HG03432 (cell line): Measurements from ENCODE around the gene TMEM42.

Experiments used
- ATAC-seq: cut with Tn5 transposase; IDR thresholded peaks from one replicate; pipeline ENCODE4 v1.9.1; 2021; ENCODE audit warnings: mild to moderate bottlenecking, moderate library complexity; ENCODE audit not compliant: unreplicated experiment

TMEM42 gene

DNA sequence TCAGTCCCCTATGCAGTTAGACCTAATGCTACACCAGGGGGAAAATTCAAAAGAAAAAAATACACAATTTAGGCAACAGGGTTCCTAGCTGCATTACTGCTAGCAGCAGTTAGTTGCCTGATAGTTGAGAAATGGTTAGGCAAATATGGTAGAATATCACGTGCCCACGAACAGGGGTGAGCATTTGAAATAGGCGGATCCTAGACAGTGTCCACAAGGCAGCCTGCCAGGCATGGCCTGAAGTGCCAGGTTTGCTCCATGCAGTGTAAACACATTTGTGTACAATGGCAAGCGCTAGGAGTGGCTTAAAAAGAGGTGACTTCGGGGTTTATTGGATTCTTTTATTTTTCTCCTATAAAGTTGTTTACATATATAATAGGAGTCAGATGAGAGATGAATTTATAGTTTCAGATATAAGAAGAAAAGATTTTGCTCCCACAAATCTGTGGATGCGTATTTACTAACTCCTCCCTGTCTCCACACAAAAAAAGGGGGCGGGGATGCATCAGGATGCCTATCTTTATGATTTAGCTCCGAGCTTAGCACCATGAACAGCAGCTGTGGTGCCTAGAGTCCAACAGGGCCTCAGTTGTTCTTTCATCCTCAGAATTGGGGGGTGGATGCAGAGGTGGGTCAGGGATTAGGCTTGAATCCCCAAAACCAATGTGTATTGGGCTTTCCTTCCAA is 8.8 kb downstream of the TMEM42 start:
- no peak for ATAC-seq

GRCh38 chr3:44874308-44874707 is 12.6 kb downstream of the TMEM42 start, which contains the start of gene TGM4:
TSS of gene TGM4 (plus strand) at chr3:44874608. CDS start at chr3:44874679, 71 bp downstream.
- no peak for ATAC-seq

DNA sequence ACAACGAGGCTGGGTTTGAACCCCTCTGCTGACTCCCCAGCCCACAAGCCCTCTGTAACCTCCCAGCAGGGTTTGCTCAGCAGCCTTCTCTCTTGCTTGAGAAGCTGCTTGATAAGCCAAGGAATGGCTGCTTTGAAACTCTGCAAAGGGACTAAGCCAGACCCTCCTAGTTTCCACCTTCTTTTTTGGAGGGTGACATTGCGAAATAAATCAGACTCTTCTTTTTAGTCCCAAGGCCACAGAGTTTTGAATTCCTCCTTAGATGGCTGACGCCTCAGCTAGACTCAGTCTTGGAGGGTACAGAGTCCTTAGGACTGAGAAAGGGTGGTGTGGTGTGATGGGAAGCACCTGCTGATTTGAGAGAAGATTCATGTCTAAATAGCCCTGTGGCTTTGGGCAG is 13.9 kb downstream of the TMEM42 start:
- no peak for ATAC-seq

DNA sequence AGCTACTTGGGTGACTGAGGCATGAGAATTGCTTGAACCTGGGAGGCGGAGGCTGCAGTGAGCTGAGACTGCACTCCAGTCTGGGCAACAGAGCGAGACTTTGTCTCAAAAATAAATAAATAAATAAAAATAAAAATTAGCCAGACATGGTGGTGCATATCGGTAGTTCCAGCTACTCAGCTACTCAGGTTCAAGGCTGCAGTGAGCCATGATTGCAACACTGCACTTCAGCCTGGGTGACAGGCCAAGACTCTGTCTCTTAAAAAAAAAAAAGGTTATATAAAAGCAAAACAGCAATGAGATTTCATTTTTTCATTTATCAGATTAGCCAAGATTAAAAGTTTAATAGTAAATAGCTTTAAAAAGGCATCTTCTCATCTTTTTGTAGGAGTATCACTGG is 15.6 kb downstream of the TMEM42 start:
- no peak for ATAC-seq

DNA sequence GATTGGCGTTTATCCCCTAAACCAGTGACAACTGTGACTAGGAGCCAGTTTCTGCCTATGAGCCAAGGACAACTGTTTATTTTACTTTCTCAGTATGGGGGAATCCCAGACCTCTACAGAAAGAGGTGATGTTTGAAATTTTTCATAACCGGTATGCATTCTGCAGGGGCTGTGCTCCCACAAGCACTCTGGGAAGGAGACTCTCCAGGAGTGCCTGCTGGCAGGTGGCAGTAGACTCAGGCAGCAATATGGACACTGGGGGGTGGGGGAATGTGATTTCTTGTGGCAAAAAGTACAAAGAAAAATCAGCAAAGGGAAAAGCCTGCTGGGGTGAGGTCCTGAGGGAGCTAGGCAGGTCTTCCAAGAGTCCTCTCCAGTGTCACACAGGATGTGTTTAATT is 18.6 kb downstream of the TMEM42 start:
- no peak for ATAC-seq

DNA sequence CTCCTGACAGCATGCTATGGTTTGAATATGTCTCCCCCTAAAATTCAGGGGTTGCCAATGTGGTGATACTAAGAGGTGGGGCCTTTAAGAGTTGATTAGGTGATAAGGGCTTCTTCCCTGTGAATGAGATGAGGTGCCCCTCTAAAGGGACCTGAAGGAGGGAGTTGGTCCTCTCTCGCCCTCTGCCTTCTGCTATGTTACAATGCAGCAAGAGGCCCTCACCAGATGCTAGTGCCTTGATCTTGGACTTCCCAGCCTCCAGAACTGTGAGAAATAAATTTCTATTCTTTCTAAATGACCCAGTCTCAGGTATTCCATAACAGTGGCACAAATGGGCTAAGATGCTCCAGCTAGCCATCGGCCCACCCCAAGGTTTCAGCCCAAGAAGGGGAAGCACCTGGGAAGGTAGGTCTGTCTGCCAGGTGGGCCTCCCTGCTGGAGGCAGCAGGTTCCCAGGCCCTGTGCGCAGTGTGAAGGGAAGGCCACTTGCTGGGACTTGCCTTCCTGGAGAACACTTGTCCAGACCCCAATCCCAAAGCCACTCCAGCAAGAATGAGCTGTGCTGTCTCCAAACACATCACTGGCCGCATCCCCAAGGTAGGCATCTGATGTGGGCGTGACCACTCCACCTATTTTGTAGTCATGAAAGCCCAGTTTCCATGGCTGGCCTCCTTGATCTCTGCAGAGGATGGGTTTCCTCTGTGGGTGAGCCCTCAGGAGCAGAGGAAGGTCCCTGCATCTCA is 21.7 kb downstream of the TMEM42 start:
- no peak for ATAC-seq

DNA sequence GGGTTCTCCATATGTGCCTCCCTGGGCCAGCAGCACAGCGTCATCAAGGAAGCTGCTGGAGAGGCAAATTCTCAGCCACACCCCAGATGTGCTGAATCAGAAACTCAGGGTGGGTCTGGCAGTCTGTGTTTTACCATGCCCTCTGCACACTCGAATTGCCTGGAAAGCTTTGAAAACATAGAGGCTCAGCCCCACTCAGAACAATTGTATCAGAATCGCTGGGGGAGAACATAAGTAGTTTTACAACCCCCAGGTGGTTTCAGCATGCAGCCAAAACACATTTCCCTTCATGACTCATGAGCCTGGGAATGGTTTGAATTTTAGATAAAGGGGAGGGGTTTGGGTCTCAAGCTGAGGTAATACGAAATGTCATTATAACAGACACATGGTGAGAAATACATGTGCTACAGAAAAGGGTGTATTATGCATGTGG is 22.3 kb downstream of the TMEM42 start:
- ATAC-seq, result no peak

DNA sequence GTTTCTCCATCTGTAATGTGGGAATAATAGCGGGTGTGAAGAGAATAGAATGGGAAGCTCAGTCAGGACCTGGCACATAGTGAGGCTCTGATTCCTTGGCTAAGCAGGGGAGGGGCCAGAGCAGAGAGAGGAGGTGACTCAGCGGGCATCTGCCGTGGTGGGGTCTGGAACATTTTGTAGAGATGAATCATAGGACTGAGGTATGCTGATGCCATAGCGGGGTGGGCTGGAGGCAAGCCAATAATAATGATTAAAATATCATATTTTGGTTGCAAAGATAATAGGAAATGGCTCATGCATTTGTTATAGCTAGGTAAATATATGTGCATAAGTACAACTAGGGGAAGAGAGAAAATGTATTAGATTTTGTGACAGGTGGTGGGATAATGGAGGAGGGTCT is 23.9 kb downstream of the TMEM42 start:
- ATAC-seq, result no peak

DNA sequence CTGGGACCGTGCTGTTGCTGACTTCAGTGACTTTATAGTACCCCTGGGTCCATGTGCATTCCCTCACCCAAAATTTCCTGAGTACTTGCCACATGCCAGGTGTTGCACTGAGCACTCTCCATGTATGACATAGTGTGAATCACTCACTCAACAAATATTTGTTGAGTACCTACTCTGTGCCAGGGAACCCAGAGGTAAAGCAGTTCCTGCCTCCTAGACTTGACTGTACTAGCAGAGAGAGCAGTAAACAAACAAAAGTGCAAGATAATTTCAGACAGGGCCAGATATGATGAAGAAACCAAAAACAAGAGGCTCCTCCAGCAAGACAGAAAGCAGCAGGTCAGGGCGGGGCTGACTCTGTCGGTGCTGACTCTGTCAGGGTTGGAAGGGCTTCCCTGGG is 24.8 kb downstream of the TMEM42 start:
- ATAC-seq, result no peak

DNA sequence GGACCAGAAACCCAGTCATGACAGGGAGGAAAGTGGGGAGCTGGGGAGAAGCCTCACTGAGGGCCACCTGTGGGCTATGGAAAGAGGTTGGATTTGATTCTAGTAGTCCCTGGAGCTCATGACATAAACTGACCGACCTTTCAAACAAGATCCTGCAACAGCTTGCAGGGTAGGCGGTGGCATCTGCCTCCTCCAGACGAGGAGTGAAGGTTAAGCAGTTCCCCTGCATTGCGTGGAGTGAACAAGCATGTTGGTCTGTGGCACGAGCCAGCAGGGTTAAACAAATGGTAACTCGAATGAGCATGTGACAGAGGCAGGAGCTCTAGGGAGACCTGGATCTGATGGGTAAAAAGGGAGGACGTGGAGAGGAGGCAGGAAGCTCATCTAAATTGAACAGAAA is 25.4 kb downstream of the TMEM42 start:
- no peak for ATAC-seq

- no peak for ATAC-seq
These were observed 28.5 kb downstream of the TMEM42 start for GRCh38 chr3:44890258-44890657.

DNA sequence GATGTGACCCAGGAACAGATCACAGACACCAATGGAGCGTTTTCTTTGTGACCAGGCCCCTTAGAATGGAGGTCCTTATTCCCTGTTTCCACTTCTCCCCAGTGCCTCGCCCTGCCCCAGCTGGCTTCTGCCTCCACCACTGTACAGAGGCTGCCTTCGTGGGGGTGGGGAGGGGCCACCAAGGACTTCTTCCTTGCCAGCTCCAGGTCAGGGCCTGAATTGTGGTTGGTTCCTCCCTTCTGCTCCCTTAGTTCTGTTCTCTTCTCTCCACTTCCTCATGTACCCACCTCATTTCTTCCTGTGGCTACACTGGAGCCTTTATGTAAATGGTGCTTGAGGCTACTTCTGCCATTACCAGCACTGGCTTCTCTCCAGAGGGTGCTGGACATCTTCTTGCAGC is 29.1 kb downstream of the TMEM42 start:
- ATAC-seq, result no peak

- no peak for ATAC-seq
These were observed 31.0 kb downstream of the TMEM42 start for GRCh38 chr3:44892689-44893088.

GRCh38 chr3:44893097-44893496 is 31.4 kb downstream of the TMEM42 start:
- ATAC-seq, result no peak

GRCh38 chr3:44894485-44894884 is 32.8 kb downstream of the TMEM42 start:
- ATAC-seq, result no peak

- no peak for ATAC-seq
These were observed 34.7 kb downstream of the TMEM42 start for GRCh38 chr3:44896440-44896839.

DNA sequence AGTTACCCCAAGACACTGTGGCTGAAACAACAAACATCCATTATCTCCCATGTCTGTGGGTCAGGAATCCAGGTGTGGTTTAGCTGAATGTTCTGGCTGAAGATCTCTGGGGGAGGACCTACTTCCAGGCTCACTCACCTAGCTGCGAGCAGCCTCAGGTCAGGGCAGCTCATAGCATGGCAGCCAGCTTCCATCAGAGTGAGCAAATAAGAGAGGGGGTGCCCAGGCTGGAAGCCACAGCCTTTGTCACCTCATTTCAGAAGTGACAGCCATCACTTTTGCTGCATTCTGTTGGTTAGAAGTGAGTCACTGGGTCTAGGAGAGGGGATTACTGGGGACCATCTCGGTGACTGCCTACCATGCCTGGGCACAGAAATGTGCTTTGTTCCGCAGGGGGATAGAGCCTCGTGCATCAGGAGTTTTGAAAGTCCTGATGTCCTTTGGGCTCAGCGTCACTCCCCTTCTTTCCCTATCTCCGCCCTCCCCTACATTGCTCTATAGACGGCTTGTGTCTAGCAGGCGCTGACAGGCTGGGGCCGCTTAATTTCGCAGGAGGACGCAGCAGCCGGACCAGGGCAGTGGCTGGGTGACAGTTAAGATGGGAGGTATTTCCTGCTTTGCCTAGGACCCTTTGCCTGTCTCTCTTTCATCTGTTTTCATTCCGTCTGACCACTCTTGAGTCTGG is 38.1 kb downstream of the TMEM42 start:
- ATAC-seq, result no peak

DNA sequence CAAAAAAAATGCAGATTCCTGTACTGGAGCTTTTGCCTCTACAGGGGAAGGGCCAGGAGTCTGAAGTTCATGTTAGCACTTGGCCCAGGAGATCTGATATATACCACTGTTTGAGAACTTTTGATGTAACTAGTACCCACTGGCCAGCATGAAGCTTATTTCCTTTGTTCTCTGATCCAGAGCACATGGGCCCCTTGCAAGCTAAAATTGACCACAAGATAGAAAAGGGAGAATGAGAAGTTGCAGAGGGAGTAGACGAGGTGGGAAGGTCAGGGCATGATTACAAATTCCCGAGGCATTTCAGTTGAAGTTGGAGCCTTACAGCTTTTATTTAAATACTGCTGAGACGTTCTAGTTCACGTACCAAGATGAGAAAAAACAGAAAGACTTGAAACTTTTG is 40.9 kb downstream of the TMEM42 start:
- ATAC-seq, result no peak

DNA sequence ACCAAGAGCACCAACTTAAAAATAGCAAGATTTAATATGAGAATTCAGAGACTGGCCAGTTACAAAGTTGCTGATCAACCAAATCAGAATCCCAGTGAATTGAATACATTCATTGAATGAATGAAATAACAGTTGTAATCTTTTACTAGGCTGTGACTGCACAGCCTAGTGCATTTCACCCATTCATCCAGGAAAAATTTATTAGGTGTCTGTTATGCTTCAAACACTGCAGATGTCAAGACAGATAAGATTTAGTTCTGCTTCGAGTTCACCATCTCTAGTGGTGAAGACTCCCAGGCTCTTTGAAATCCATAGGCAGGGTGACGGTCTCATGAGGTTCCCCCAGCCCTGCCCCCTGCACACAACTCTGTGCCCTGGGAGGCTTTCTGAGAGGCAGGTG is 41.6 kb downstream of the TMEM42 start:
- ATAC-seq, result no peak

DNA sequence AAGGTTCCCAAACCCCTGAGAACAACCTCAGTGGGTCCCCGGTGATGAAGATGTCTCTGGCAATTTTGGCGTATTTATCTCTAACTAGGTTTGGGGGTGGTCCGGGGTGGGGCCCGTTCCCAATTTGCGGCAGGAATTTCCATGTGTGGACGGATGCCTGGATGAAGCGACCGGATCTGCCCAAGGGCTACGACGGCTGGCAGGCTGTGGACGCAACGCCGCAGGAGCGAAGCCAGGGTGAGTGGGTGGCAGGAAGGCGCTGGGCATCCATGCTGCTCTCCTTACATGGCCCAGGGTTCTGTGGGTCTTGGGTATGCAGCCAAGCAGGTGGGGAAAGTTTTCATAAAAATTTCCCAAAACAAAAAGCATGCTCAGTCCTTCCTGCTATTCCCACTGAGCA is 42.0 kb downstream of the TMEM42 start:
- no peak for ATAC-seq

DNA sequence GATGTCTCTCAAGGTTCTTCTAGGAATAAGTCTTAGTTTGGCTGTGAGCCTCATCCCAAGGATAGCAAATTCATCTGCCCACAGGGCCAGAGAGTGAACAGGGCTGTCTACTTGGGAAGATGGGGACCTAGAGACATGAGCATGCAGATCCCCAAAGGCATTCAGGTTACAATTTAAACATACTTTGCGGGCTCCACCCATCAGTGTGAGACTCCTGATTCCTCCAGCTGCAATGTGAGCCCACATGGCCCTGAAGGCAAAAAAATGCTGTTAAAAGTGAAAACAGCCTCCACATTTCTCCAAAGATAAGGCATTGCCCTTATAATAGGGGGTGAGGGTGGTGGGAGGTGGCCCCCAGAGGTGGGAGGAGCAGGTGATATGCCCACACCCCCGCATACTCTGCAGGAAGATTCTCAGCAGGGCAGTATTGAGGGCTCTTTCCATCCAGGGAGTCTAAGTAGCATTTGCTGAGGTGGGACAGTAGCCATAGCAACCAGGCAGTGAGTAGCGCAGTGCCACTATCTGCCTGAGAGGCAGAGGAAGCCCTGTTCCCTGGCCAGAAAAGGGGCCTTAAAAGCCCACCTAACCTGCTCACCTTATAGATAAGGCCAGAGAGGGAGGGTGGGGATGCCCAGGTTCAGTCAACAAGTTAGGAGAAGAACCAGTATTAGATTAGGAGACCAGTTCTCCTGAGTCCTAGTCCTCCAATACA is 43.9 kb downstream of the TMEM42 start:
- ATAC-seq, result no peak
